HG03520 (cell line): ENCODE data around the gene CGB8.
"Not testable (repeated sequence)": the region's sequence is repeated elsewhere in the genome, so short reads cannot be mapped to it uniquely, and the experiment has no call there.

Source experiments
- ATAC-seq: cut with Tn5 transposase; IDR thresholded peaks from one replicate; pipeline ENCODE4 v1.9.1; 2021; ENCODE audit warnings: mild to moderate bottlenecking, moderate library complexity; ENCODE audit not compliant: unreplicated experiment

Gene CGB8

GRCh38 chr19:49049011-49049410 is at the start of gene CGB8:
CGB8 (minus strand) TSS chr19:49049111; CDS start chr19:49048739, 372 bp downstream.
- not testable (repeated sequence) for ATAC-seq

- no peak for ATAC-seq
Measured at GRCh38 chr19:49097453-49098288, 48.8 kb upstream of the CGB8 start.

- no peak for ATAC-seq
Measured at GRCh38 chr19:49094505-49095482, 45.9 kb upstream of the CGB8 start.

GRCh38 chr19:49092686-49093085 is 43.8 kb upstream of the CGB8 start:
- no peak for ATAC-seq

- no peak for ATAC-seq
Measured at GRCh38 chr19:49091391-49092038, 42.6 kb upstream of the CGB8 start.

GRCh38 chr19:49086296-49086695 is 37.4 kb upstream of the CGB8 start:
- no peak for ATAC-seq

GRCh38 chr19:49085868-49086232 is 36.9 kb upstream of the CGB8 start:
- no peak for ATAC-seq

- ATAC-seq: peak; percentile 79
Measured at GRCh38 chr19:49085020-49085867, 36.3 kb upstream of the CGB8 start, which contains the start of gene SNRNP70. SNRNP70 (plus strand) TSS chr19:49085451; CDS start chr19:49086415, 964 bp downstream.

GRCh38 chr19:49084206-49085019 is 35.5 kb upstream of the CGB8 start:
- ATAC-seq: no peak

GRCh38 chr19:49081273-49081672 is 32.4 kb upstream of the CGB8 start:
- ATAC-seq: no peak

- no peak for ATAC-seq
Measured at GRCh38 chr19:49080392-49080791, 31.5 kb upstream of the CGB8 start.

GRCh38 chr19:49074869-49075268 is 26.0 kb upstream of the CGB8 start:
- ATAC-seq: not testable (repeated sequence)

- ATAC-seq: no peak
Measured at GRCh38 chr19:49073514-49074378, 24.8 kb upstream of the CGB8 start.

GRCh38 chr19:49071860-49072547 is 23.1 kb upstream of the CGB8 start:
- no peak for ATAC-seq

- no peak for ATAC-seq
Measured at GRCh38 chr19:49070416-49070815, 21.5 kb upstream of the CGB8 start.

GRCh38 chr19:49069026-49069425 is 20.1 kb upstream of the CGB8 start:
- no peak for ATAC-seq

- no peak for ATAC-seq
Measured at GRCh38 chr19:49067554-49067953, 18.6 kb upstream of the CGB8 start.
